OCI-LY1 (cell line): ENCODE measurements around the gene SQSTM1.

Experiments
- EZH2 ChIP-seq: fragments of 200-600 bp; sonication (generic), shearing (Covaris generic); IDR thresholded peaks from 2 replicates; pipeline ENCODE4 v1.8.0; 2017; ENCODE audit warnings: borderline replicate concordance, mixed run types, mild to moderate bottlenecking, antibody characterized with exemption, low read length, moderate library complexity, mixed read lengths
- TF ChIP-seq, protein P1 (sequence below): fragments of 200-600 bp; sonication (generic), shearing (Covaris generic); IDR thresholded peaks from 2 replicates; pipeline ENCODE4 v1.5.1; 2017; ENCODE audit warnings: mild to moderate bottlenecking, antibody characterized with exemption, low read length, moderate library complexity, mixed read lengths

DNA sequence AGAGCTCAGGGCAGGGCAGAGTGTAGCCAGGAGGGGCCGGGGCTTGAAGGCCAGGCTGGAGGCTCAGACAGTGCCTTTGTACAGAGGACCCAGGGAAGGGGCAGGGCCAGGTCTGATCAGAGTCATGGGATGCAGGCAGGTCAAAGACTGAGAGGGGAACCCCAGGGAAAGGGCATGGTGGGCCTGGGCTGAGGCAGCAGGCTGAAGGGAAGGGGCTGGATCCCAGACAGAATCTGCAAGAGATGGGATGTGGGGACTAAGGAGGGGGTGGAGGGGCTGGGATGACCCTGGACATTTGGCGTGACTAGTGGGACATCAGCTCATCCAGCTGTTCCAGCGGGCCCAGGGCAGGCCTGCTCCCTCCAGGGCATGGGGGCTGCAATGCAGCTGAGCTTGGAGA lies 53.4 kb downstream of the SQSTM1 start:
- TF ChIP-seq, protein P1, sequence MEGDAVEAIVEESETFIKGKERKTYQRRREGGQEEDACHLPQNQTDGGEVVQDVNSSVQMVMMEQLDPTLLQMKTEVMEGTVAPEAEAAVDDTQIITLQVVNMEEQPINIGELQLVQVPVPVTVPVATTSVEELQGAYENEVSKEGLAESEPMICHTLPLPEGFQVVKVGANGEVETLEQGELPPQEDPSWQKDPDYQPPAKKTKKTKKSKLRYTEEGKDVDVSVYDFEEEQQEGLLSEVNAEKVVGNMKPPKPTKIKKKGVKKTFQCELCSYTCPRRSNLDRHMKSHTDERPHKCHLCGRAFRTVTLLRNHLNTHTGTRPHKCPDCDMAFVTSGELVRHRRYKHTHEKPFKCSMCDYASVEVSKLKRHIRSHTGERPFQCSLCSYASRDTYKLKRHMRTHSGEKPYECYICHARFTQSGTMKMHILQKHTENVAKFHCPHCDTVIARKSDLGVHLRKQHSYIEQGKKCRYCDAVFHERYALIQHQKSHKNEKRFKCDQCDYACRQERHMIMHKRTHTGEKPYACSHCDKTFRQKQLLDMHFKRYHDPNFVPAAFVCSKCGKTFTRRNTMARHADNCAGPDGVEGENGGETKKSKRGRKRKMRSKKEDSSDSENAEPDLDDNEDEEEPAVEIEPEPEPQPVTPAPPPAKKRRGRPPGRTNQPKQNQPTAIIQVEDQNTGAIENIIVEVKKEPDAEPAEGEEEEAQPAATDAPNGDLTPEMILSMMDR, result no peak
- no peak for TF ChIP-seq EZH2
